OCI-LY3 (cell line): ENCODE results near the gene TNS1.

ENCODE experiments used
- H2AFZ ChIP-seq: fragments of 200-600, 300-600 bp; shearing (Covaris generic); 2 replicates; pipeline ENCODE4 v1.6.0; 2014; ENCODE audit warnings: antibody characterized with exemption, low read depth, low read length
- H3K27ac ChIP-seq: fragments of 200-600, 300-600 bp; sonication (generic); 2 replicates; pipeline ENCODE4 v1.5.1; 2014; ENCODE audit warnings: mild to moderate bottlenecking, low read length, moderate library complexity, mixed read lengths
- H3K27me3 ChIP-seq: fragments of 200-600, 300-600 bp; sonication (generic); 2 replicates; pipeline ENCODE4 v1.6.1; 2014; ENCODE audit warnings: low read depth, low read length, mixed read lengths
- H3K36me3 ChIP-seq: fragments of 200-600, 300-600 bp; sonication (generic); replicated peaks from 2 replicates; pipeline ENCODE3; 2014; ENCODE audit warnings: low read depth, low read length, mixed read lengths
- H3K4me1 ChIP-seq: fragments of 300-600, 200-600 bp; sonication (generic); 2 replicates; pipeline ENCODE4 v1.6.1; 2014; ENCODE audit warnings: low read length, mixed read lengths
- H3K4me2 ChIP-seq: fragments of 200-600, 300-600 bp; sonication (generic); 2 replicates; pipeline ENCODE4 v1.6.1; 2014; ENCODE audit warnings: low read length, mixed read lengths
- H3K4me3 ChIP-seq: fragments of 300-600, 200-600 bp; sonication (generic); 2 replicates; pipeline ENCODE4 v1.5.1; 2014; ENCODE audit warnings: antibody characterized with exemption, mild to moderate bottlenecking, low read length, moderate library complexity
- H3K79me2 ChIP-seq: fragments of 300-600, 200-600 bp; shearing (Covaris generic); 2 replicates; pipeline ENCODE4 v1.6.1; 2014; ENCODE audit warnings: mild to moderate bottlenecking, low read length, mixed read lengths
- H3K9ac ChIP-seq: fragments of 300-600, 200-600 bp; shearing (Covaris generic); 2 replicates; pipeline ENCODE4 v1.6.0; 2014; ENCODE audit warnings: mild to moderate bottlenecking, low read length, moderate library complexity
- H3K9me3 ChIP-seq: fragments of 200-600, 300-600 bp; shearing (Covaris generic); 2 replicates; pipeline ENCODE4 v1.6.1; 2014; ENCODE audit warnings: low read length, mixed read lengths; ENCODE audit not compliant: insufficient read depth
- H4K20me1 ChIP-seq: fragments of 200-600, 300-600 bp; sonication (generic); 2 replicates; pipeline ENCODE4 v1.6.1; 2016; ENCODE audit warnings: low read length, mixed read lengths; ENCODE audit not compliant: insufficient read depth
- EZH2phosphoT487 ChIP-seq: fragments of 200-600 bp; shearing (Covaris generic); IDR thresholded peaks from 2 replicates; pipeline ENCODE4 v1.6.1; 2018; ENCODE audit warnings: antibody characterized with exemption, mixed run types, low read depth
- TF ChIP-seq, protein P1 (sequence below): fragments of 200-600, 300-600 bp; sonication (generic); IDR thresholded peaks from 2 replicates; pipeline ENCODE4 v1.5.1; 2014; ENCODE audit warnings: antibody characterized with exemption, low read length, low read depth

The TNS1 gene

DNA sequence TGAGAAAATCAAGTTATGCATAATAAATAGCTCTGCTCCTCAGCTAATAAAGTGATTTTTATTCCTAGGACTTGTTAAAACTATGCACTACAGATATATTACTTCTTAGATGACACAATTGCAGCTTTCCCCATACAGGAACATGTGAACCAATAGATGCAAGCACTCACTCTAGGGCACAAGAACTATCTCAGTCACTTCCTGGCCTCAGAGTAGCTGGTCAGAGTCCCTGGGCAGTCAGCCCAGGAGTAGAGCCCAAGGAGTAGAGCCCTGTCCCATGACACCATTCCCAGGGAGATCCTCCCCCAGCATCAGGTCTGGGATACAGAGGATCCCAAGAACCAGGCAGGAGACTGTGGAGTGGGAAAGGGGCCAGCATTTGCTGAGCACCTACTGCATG is 2.7 kb downstream of the TNS1 start:
- Histone ChIP-seq H3K4me1 (no peaks in the 10 kb centered on the region), H3K27me3 (no peaks in the 10 kb centered on the region), H3K9ac (no peak overlapping the region), H4K20me1 (no peaks in the 10 kb centered on the region), H3K36me3 (no peaks in the 10 kb centered on the region), H3K27ac (no peak overlapping the region), H3K4me2 (no peak overlapping the region), H3K4me3 (no peak overlapping the region), H3K9me3 (no peaks in the 10 kb centered on the region), H3K79me2 (no peaks in the 10 kb centered on the region), H2AFZ (no peak overlapping the region)
- no peak for TF ChIP-seq EZH2phosphoT487
- TF ChIP-seq, protein P1, sequence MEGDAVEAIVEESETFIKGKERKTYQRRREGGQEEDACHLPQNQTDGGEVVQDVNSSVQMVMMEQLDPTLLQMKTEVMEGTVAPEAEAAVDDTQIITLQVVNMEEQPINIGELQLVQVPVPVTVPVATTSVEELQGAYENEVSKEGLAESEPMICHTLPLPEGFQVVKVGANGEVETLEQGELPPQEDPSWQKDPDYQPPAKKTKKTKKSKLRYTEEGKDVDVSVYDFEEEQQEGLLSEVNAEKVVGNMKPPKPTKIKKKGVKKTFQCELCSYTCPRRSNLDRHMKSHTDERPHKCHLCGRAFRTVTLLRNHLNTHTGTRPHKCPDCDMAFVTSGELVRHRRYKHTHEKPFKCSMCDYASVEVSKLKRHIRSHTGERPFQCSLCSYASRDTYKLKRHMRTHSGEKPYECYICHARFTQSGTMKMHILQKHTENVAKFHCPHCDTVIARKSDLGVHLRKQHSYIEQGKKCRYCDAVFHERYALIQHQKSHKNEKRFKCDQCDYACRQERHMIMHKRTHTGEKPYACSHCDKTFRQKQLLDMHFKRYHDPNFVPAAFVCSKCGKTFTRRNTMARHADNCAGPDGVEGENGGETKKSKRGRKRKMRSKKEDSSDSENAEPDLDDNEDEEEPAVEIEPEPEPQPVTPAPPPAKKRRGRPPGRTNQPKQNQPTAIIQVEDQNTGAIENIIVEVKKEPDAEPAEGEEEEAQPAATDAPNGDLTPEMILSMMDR = no peak

DNA sequence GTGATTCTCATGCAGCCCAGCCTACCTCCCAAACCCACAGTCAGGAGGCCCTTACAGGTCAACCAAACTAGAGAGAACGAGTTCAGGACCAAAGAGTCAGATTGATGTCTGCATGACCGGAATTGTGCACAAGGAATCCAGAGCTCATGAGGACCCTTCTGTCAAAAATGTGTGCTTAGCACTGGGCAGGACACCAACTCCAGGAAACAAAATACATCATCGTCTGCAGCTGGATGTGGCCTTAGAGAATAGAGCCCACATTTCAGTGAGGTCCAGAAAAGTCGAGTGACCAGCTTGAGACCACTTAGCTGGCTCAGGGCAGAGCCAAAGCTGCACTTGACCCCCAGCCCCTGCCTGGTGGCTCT is 3.2 kb downstream of the TNS1 start:
- no peak overlapping the region for H3K9ac ChIP-seq
- no peak overlapping the region for H3K4me3 ChIP-seq
- H4K20me1 ChIP-seq = no peaks in the 10 kb centered on the region
- H3K4me2 ChIP-seq = no peak overlapping the region
- no peak overlapping the region for H3K27ac ChIP-seq
- no peaks in the 10 kb centered on the region for H3K79me2 ChIP-seq
- no peaks in the 10 kb centered on the region for H3K27me3 ChIP-seq
- H3K9me3 ChIP-seq = no peaks in the 10 kb centered on the region
- H2AFZ ChIP-seq = no peak overlapping the region
- H3K4me1 ChIP-seq = peaks cover 6% of the 10 kb centered on the region
- no peaks in the 10 kb centered on the region for H3K36me3 ChIP-seq
- no peak for TF ChIP-seq EZH2phosphoT487
- TF ChIP-seq, protein P1 = no peak

DNA sequence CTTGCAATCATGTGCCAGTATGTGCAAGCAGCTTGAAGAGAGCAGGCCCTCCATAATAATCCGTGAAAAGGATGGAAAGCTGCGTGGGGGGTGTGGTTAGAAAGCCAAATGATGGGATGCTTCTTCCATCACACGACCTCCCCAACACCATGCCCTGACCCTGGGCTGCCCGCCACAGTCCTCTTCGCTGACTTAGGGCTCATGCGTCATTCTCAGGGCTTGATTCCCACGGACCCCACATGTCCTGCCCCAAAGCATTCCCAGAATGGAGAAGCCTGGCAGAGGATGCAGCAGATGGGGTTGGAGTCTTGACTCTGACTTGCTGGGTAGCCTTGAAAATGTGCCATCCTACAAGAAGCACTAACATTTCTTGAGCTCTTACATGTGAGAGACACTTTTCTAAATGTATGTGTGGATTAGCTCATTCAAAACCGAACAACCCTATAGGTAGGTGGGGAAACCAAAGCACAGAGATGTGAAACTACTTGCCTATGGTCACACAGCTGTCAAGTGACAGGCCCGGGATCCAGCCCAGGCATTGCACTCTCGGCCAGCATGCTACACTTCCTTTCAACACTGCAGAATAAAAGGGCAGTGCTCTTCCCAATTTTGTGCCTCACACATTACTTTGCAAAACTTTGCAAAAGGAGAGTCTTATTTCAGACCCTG is 3.7 kb downstream of the TNS1 start:
- Histone ChIP-seq H3K4me1 (peaks cover 11% of the 10 kb centered on the region), H3K27ac (no peak overlapping the region), H3K36me3 (no peaks in the 10 kb centered on the region), H3K4me2 (no peak overlapping the region), H3K79me2 (no peaks in the 10 kb centered on the region), H2AFZ (no peak overlapping the region), H4K20me1 (no peaks in the 10 kb centered on the region), H3K27me3 (no peaks in the 10 kb centered on the region), H3K9me3 (no peaks in the 10 kb centered on the region), H3K4me3 (no peak overlapping the region), H3K9ac (no peak overlapping the region)
- no peak for TF ChIP-seq EZH2phosphoT487
- TF ChIP-seq, protein P1 = no peak

DNA sequence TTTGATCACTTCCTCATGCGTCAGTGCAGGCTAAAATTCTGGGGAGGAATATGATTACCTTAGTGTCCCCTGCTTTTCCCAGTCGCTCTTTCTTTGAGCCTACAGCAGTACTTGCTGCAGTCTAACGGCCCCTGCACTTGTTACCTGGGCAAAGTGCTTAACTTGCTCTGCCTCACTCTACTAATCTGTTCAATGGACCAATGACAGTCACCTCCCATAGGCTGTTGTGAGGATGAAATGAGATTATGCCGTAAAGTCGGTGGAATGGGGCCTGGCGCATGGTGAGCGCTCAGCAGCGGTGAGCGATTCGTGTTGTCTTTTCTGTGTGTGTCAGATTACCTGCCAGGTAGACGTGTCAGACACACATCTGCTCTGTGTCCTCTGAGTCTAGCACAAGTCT is 5.3 kb downstream of the TNS1 start:
- Histone ChIP-seq H3K9me3 (no peaks in the 10 kb centered on the region), H3K4me3 (no peak overlapping the region), H3K4me1 (peaks cover 13% of the 10 kb centered on the region), H3K79me2 (no peaks in the 10 kb centered on the region), H3K9ac (no peak overlapping the region), H3K27me3 (no peaks in the 10 kb centered on the region), H2AFZ (no peak overlapping the region), H4K20me1 (no peaks in the 10 kb centered on the region), H3K36me3 (no peaks in the 10 kb centered on the region), H3K4me2 (no peak overlapping the region), H3K27ac (no peak overlapping the region)
- TF ChIP-seq, protein P1 = no peak
- no peak for TF ChIP-seq EZH2phosphoT487
